ENCODE results near the gene NFATC2. TPM values are rescaled to one million over a fixed set of nuclear protein-coding genes. Genes with fewer than 3 reads are reported as not detected.
A peak's percentile ranks its signal among the peaks of the same experiment; 100 is the strongest.

The NFATC2 gene
- total and polyA plus RNA-seq, 2 experiments from 2014 or later: 0.52 to 0.59 TPM

GRCh38 chr20:51423810-51424209 lies 118.7 kb downstream of the NFATC2 start (continued):
- peak; percentile 84 for TF ChIP-seq ZNF462 (CRISPR knock-in tag; IDR thresholded peaks at IDR 0.05)

- Mint-ChIP-seq H3K4me3 (no peak overlapping the region), H3K36me3 (ENCODE audit: low read depth) (no peaks in the 10 kb centered on the region), H3K27me3 (ENCODE audit: insufficient read depth, low read depth, poor library complexity) (peaks cover 5% of the 10 kb centered on the region), H3K9me3 (no peaks in the 10 kb centered on the region), H3K27ac (no peak overlapping the region; the same call in 1 of the 2 replicates), H3K4me1 (peaks cover 33% of the 10 kb centered on the region)
- no peak overlapping the region for H2AFZ ChIP-seq
- no peak overlapping the region for H3K4me2 ChIP-seq
- H3K27ac ChIP-seq (ENCODE audit: low read depth): no peak overlapping the region
- H3K4me3 ChIP-seq: no peak overlapping the region
- no peaks in the 10 kb centered on the region for H4K20me1 ChIP-seq (replicated peaks; ENCODE audit: insufficient read depth)
- no peaks in the 10 kb centered on the region for H3F3A ChIP-seq (replicated peaks; ENCODE audit: low read depth)
- ATAC-seq (no peak), DNase-seq (ENCODE audit: low spot score) (no peak)
- H3K9me2 ChIP-seq (ENCODE audit: insufficient read depth): no peaks in the 10 kb centered on the region
- H3K36me3 ChIP-seq (ENCODE audit: insufficient read depth): no peaks in the 10 kb centered on the region
- H3K79me2 ChIP-seq (replicated peaks; ENCODE audit: insufficient read depth): no peaks in the 10 kb centered on the region
- H3K4me1 ChIP-seq (ENCODE audit: insufficient read depth): peaks cover 23% of the 10 kb centered on the region
- H3K27me3 ChIP-seq (ENCODE audit: insufficient read depth): no peaks in the 10 kb centered on the region
- no peak for TF ChIP-seq POLR2AphosphoS5 (IDR thresholded peaks at IDR 0.05; ENCODE audit: low read depth)
- TF ChIP-seq ZNF462 (CRISPR knock-in tag; IDR thresholded peaks at IDR 0.05): no peak
- no peak for TF ChIP-seq CTCF (conservative IDR thresholded peaks at IDR 0.05; ENCODE audit: low read depth in 2 of 2)
- no peak for TF ChIP-seq CREB1 (CRISPR knock-in tag; IDR thresholded peaks at IDR 0.05; ENCODE audit: low read depth)
- no peak for TF ChIP-seq ZNF331 (CRISPR knock-in tag; IDR thresholded peaks at IDR 0.05; ENCODE audit: low read depth)
Observed at GRCh38 chr20:51423290-51423667, 119.2 kb downstream of the NFATC2 start.
